Measurements from ENCODE around the gene CLPX.

Gene CLPX

GRCh38 chr15:65106011-65106590, 79.0 kb downstream of the CLPX start:
- peaks cover 8% of the 10 kb centered on the region; the same call in 1 of the 2 replicates for H3K36me3 ChIP-seq (ENCODE audit: insufficient read depth, low read length)
- H3K9me3 ChIP-seq (ENCODE audit: insufficient read depth, low read depth, low read length): no peaks in the 10 kb centered on the region
- no peak for TF ChIP-seq EZH2phosphoT487 (IDR thresholded peaks at IDR 0.05; ENCODE audit: borderline replicate concordance)
- TF ChIP-seq CTCF (conservative IDR thresholded peaks at IDR 0.05; ENCODE audit: low read length): no peak
- H3K4me1 ChIP-seq (ENCODE audit: insufficient read depth, low read length, poor library complexity, severe bottlenecking): no peaks in the 10 kb centered on the region
- no peak overlapping the region for H3K4me3 ChIP-seq (ENCODE audit: low read length, poor library complexity, severe bottlenecking)
- H3K79me2 ChIP-seq (ENCODE audit: insufficient read depth, low read length): no peaks in the 10 kb centered on the region
- no peak overlapping the region for H3K9ac ChIP-seq (ENCODE audit: low read depth, low read length, poor library complexity, severe bottlenecking)
- no peaks in the 10 kb centered on the region for H3K27me3 ChIP-seq (ENCODE audit: insufficient read depth, low read length, poor library complexity, severe bottlenecking)
- no peaks in the 10 kb centered on the region for H3F3A ChIP-seq (ENCODE audit: low read depth)
- H3K4me2 ChIP-seq (ENCODE audit: low read depth, low read length, poor library complexity, severe bottlenecking): no peak overlapping the region
- no peak overlapping the region for H2AFZ ChIP-seq (ENCODE audit: low read length)
- no peaks in the 10 kb centered on the region for H3K9me2 ChIP-seq (replicated peaks; ENCODE audit: low read depth, low read length)
- H4K20me1 ChIP-seq (ENCODE audit: insufficient read depth, low read length, poor library complexity, severe bottlenecking): no peaks in the 10 kb centered on the region

- H3K79me2 ChIP-seq (ENCODE audit: insufficient read depth, low read length): no peaks in the 10 kb centered on the region
- H3K9ac ChIP-seq (ENCODE audit: low read depth, low read length, poor library complexity, severe bottlenecking): no peak overlapping the region
- H3K36me3 ChIP-seq (ENCODE audit: insufficient read depth, low read length): peaks cover 8% of the 10 kb centered on the region; the same call in 1 of the 2 replicates
- H2AFZ ChIP-seq (ENCODE audit: low read length): no peak overlapping the region
- no peaks in the 10 kb centered on the region for H3K9me3 ChIP-seq (ENCODE audit: insufficient read depth, low read depth, low read length)
- no peak overlapping the region for H3K4me3 ChIP-seq (ENCODE audit: low read length, poor library complexity, severe bottlenecking)
- no peaks in the 10 kb centered on the region for H3K4me1 ChIP-seq (ENCODE audit: insufficient read depth, low read length, poor library complexity, severe bottlenecking)
- no peaks in the 10 kb centered on the region for H3K9me2 ChIP-seq (replicated peaks; ENCODE audit: low read depth, low read length)
- no peaks in the 10 kb centered on the region for H3K27me3 ChIP-seq (ENCODE audit: insufficient read depth, low read length, poor library complexity, severe bottlenecking)
- TF ChIP-seq CTCF (conservative IDR thresholded peaks at IDR 0.05; ENCODE audit: low read length) (no peak), EZH2phosphoT487 (IDR thresholded peaks at IDR 0.05; ENCODE audit: borderline replicate concordance) (no peak)
- no peaks in the 10 kb centered on the region for H4K20me1 ChIP-seq (ENCODE audit: insufficient read depth, low read length, poor library complexity, severe bottlenecking)
- H3F3A ChIP-seq (ENCODE audit: low read depth): no peaks in the 10 kb centered on the region
- H3K4me2 ChIP-seq (ENCODE audit: low read depth, low read length, poor library complexity, severe bottlenecking): no peak overlapping the region
Observed at GRCh38 chr15:65105038-65105437, 80.1 kb downstream of the CLPX start.

GRCh38 chr15:65102912-65103311, 82.2 kb downstream of the CLPX start:
- H2AFZ ChIP-seq (ENCODE audit: low read length): no peak overlapping the region
- no peak overlapping the region for H3K4me2 ChIP-seq (ENCODE audit: low read depth, low read length, poor library complexity, severe bottlenecking)
- no peaks in the 10 kb centered on the region for H3K79me2 ChIP-seq (ENCODE audit: insufficient read depth, low read length)
- H3K9ac ChIP-seq (ENCODE audit: low read depth, low read length, poor library complexity, severe bottlenecking): no peak overlapping the region
- H4K20me1 ChIP-seq (ENCODE audit: insufficient read depth, low read length, poor library complexity, severe bottlenecking): no peaks in the 10 kb centered on the region
- TF ChIP-seq EZH2phosphoT487 (IDR thresholded peaks at IDR 0.05; ENCODE audit: borderline replicate concordance) (no peak), CTCF (conservative IDR thresholded peaks at IDR 0.05; ENCODE audit: low read length) (no peak)
- H3K9me2 ChIP-seq (replicated peaks; ENCODE audit: low read depth, low read length): no peaks in the 10 kb centered on the region
- no peaks in the 10 kb centered on the region for H3K4me1 ChIP-seq (ENCODE audit: insufficient read depth, low read length, poor library complexity, severe bottlenecking)
- H3F3A ChIP-seq (ENCODE audit: low read depth): no peaks in the 10 kb centered on the region
- no peak overlapping the region for H3K4me3 ChIP-seq (ENCODE audit: low read length, poor library complexity, severe bottlenecking)
- peaks cover 8% of the 10 kb centered on the region; the same call in 1 of the 2 replicates for H3K36me3 ChIP-seq (ENCODE audit: insufficient read depth, low read length)
- H3K9me3 ChIP-seq (ENCODE audit: insufficient read depth, low read depth, low read length): no peaks in the 10 kb centered on the region
- no peaks in the 10 kb centered on the region for H3K27me3 ChIP-seq (ENCODE audit: insufficient read depth, low read length, poor library complexity, severe bottlenecking)
